Activated naive CD4-positive, alpha-beta T cell treated with anti-CD3 and anti-CD28 coated beads, Interleukin-2, amount 50 U/mL, for 72 hours (primary cell): ENCODE data around the gene SGMS1. TPM values are rescaled to one million over a fixed set of nuclear protein-coding genes. Genes with fewer than 3 reads are reported as not detected.

Source experiments
- ATAC-seq, 2 donors: fragments of 150-1000 bp; cut with Tn5 transposase; 2 replicates each; pipeline ENCODE4 v1.10.0; 2021; ENCODE audit warnings: mild to moderate bottlenecking in 2 of 2, moderate library complexity in 2 of 2
- DNase-seq, 2 donors: peaks; one replicate each; pipeline ENCODE4 v3.0.0; 2021 to 2022; ENCODE audit warnings: low spot score in 2 of 2
- H3K27ac Mint-ChIP-seq, 2 donors: one replicate each; pipeline ENCODE4 v1.8.0; 2022; ENCODE audit warnings: mild to moderate bottlenecking in 2 of 2, mixed read lengths in 2 of 2
- H3K36me3 Mint-ChIP-seq, 2 donors: one replicate each; pipeline ENCODE4 v1.8.0; 2022; ENCODE audit warnings: mixed read lengths in 2 of 2
- H3K9me3 Mint-ChIP-seq, 2 donors: one replicate each; pipeline ENCODE4 v1.8.0; 2022; ENCODE audit warnings: mixed read lengths in 2 of 2
- total RNA-seq, 2 donors: library from RNA; stranded (reverse); gene quantifications; one replicate each; pipeline ENCODE4 v1.2.3, GENCODE V29; 2022

Gene SGMS1
- total RNA-seq, 2 donors from 2014 or later = 8.1 to 11.2 TPM

DNA sequence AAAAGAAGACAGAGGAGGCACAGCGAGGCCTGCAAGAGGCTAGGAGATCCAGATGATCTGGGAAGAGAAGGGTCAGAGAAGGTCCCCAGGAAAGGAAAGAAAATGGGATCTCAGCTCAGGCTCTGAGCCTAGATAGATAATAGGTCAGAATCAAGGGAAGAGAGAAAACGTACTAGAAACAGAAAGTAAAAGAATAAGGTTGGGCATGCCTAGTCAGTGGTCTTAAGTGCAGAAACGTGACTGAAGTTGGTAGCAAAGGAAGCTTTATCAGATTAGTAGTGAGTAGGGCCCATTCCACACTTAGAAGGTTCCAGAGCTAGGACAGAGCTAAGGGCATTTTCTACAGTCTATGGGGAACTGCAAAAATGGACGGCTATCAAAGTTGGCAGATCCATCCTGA, 287.6 kb downstream of the SGMS1 start:
- peaks cover 6 to 14% of the 10 kb centered on the region in 2 donors for H3K36me3 Mint-ChIP-seq
- DNase-seq (no peak), ATAC-seq (no peak)
- H3K9me3 Mint-ChIP-seq = no peaks in the 10 kb centered on the region
- H3K27ac Mint-ChIP-seq = peak overlapping the region in 1 of 2 donors; percentile 5

- H3K27ac Mint-ChIP-seq = no peak overlapping the region
- ATAC-seq = no peak
- no peaks in the 10 kb centered on the region for H3K9me3 Mint-ChIP-seq
Measured at GRCh38 chr10:50335397-50335796, 288.4 kb downstream of the SGMS1 start.

GRCh38 chr10:50334273-50334672, 289.5 kb downstream of the SGMS1 start:
- Mint-ChIP-seq H3K27ac (no peak overlapping the region), H3K9me3 (no peaks in the 10 kb centered on the region), H3K36me3 (peaks cover 4 to 6% of the 10 kb centered on the region in 2 donors)
- DNase-seq (no peak), ATAC-seq (peak in 1 of 2 donors; percentile 38)

More at GRCh38 chr10:50335397-50335796, 288.4 kb downstream of the SGMS1 start:
- peaks cover 6 to 14% of the 10 kb centered on the region in 2 donors for H3K36me3 Mint-ChIP-seq
- DNase-seq = no peak

DNA sequence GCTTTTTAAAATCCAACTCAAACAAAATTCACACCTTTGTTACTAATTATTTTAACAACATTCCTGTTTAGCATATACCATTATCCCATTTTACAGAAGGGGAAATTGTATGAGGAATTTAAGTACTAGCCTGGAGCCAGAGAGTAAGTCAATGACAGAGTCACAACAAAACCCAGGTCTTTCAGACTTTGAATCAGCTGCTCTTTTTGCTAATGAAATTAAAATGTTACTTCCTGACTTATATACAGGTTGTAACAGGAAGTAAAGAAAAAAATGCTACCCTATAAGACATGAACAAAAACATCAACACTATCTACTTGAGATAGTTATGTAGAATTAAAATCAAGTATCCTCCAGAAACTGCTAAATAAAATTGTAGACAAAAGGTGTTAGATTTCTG, 289.9 kb downstream of the SGMS1 start:
- no peak for ATAC-seq
- Mint-ChIP-seq H3K36me3 (peaks cover under 1 to 6% of the 10 kb centered on the region in 2 donors), H3K9me3 (no peaks in the 10 kb centered on the region), H3K27ac (no peak overlapping the region)
- no peak for DNase-seq

- H3K9me3 Mint-ChIP-seq = no peaks in the 10 kb centered on the region
Measured at GRCh38 chr10:50332108-50332842, 291.5 kb downstream of the SGMS1 start.

DNA sequence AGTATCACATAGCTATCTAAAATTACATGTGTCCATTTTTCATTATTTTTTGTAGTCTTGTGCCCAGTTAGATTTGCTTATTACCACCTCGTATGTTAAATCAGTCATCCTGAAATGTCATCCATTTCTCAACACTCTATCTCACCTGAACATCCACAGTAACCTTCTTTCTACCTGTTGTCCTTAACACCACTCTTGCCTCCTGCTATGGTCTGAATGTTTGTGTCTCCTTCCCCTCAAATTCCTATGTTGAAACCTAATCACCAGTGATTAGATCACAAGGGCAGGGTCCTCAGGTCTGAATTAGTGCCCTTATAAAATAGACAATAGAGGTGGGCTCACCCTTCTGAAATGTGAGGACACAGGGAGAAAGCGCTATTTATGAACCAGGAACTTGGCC, 292.3 kb downstream of the SGMS1 start:
- Mint-ChIP-seq H3K9me3 (no peaks in the 10 kb centered on the region), H3K27ac (no peak overlapping the region), H3K36me3 (peaks cover 0 to 6% of the 10 kb centered on the region in 2 donors)
- ATAC-seq (no peak), DNase-seq (no peak)

More at GRCh38 chr10:50332108-50332842, 291.5 kb downstream of the SGMS1 start:
- peak overlapping the region in 1 of 2 donors; percentile 39 for H3K27ac Mint-ChIP-seq
- H3K36me3 Mint-ChIP-seq = peaks cover 0 to 6% of the 10 kb centered on the region in 2 donors
- ATAC-seq = no peak
- no peak for DNase-seq

- H3K9me3 Mint-ChIP-seq = peaks cover 0 to 3% of the 10 kb centered on the region in 2 donors
- ATAC-seq = no peak
- no peak for DNase-seq
- peaks cover 5 to 7% of the 10 kb centered on the region in 2 donors for H3K36me3 Mint-ChIP-seq
- no peak overlapping the region for H3K27ac Mint-ChIP-seq
Measured at GRCh38 chr10:50326757-50327701, 296.7 kb downstream of the SGMS1 start.

DNA sequence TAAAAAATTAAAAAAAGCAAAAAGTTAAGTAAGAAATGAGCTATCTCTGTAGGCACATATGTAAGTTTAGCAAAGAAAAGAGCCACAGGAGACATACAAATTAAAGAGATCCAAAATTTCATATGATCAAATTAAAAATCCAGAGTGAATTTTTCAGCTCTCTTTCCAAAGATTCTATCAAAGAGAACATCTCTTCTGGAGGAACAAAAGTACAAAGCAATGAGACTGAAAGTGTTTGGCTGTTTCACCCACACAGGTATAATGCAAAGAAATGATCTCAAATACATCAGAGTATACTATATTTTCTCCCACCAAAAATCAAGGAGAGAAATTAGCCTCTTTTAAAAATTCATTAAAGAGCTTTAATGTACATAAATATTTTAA, 297.6 kb downstream of the SGMS1 start:
- DNase-seq = no peak
- H3K27ac Mint-ChIP-seq = no peak overlapping the region
- ATAC-seq = no peak
- peaks cover 5 to 7% of the 10 kb centered on the region in 2 donors for H3K36me3 Mint-ChIP-seq
- peaks cover 0 to 3% of the 10 kb centered on the region in 2 donors for H3K9me3 Mint-ChIP-seq

- Mint-ChIP-seq H3K27ac (no peak overlapping the region), H3K9me3 (peaks cover 0 to 3% of the 10 kb centered on the region in 2 donors), H3K36me3 (peaks cover 7% of the 10 kb centered on the region in 2 donors)
- DNase-seq = no peak
- peak; percentile 39 to 76 for ATAC-seq
Measured at GRCh38 chr10:50325449-50326171, 298.1 kb downstream of the SGMS1 start.

- peaks cover 7 to 9% of the 10 kb centered on the region in 2 donors for H3K36me3 Mint-ChIP-seq
- H3K27ac Mint-ChIP-seq = no peak overlapping the region
- ATAC-seq (no peak), DNase-seq (no peak)
- H3K9me3 Mint-ChIP-seq = peaks cover 3% of the 10 kb centered on the region in 2 donors
Measured at GRCh38 chr10:50324680-50325393, 298.9 kb downstream of the SGMS1 start.

DNA sequence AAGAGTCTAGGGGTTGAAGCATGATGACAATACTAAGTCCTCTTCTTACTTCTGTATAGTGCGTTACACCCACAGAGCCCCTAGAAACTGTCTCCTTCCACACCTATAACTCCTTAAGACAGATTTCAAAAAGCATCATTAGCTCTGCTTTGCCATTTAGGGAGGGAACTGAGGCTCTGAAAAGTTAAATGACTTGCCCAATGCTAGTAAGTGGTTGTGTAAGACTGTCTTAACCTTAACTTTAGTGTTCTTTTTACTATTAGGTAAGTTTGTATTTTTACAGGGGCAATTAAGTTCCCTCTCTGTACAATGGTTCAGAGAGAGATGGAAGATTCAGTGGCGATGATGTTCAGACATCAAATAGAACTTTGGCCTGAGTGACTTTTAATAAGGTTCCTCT, 299.7 kb downstream of the SGMS1 start:
- DNase-seq (no peak), ATAC-seq (no peak)
- peaks cover 3% of the 10 kb centered on the region in 2 donors for H3K9me3 Mint-ChIP-seq
- H3K36me3 Mint-ChIP-seq = peaks cover 7 to 9% of the 10 kb centered on the region in 2 donors
- peak overlapping the region in 1 of 2 donors; percentile 59 for H3K27ac Mint-ChIP-seq

DNA sequence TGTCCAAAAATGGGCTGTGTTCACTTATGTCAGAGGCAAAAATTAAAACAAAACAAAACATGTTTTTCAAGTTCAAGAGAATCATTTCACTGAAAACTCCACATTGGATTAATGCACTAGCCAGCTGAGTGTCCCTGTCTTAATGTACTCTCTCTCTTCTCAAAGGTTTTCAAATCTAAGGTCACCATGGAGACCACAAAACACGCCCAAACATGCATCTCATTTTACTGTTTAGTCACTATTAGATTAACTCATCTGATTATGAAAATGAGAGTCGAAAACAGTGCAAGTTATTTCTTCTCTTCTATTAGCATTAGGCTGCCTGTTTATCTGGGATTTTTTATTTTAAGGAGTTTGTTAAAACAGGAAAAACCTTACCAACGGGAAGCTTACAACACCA, 301.7 kb downstream of the SGMS1 start:
- peak in 1 of 2 donors; percentile 64 for ATAC-seq
- Mint-ChIP-seq H3K36me3 (peaks cover 7 to 9% of the 10 kb centered on the region in 2 donors), H3K27ac (no peak overlapping the region), H3K9me3 (peaks cover 3% of the 10 kb centered on the region in 2 donors)
- DNase-seq = no peak

DNA sequence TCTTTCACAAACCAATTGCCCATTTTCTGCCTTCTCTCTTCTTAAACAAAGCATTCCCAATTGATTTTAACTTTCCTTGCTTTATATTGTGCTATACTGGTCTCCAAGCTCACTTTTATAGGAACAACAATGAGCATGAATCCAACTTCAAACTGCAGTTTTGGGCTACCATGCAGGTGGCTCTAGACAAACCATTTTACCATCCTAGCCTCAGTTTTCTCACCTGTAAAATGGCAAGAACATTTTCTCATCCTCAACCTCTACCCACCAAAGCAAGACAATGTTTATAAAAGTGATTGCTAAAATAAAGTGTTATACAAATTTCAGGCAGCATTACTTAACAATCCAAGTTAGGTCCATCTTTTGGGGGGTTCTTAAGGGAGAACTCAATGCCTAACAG, 305.6 kb downstream of the SGMS1 start:
- no peak for DNase-seq
- Mint-ChIP-seq H3K36me3 (peaks cover 4 to 6% of the 10 kb centered on the region in 2 donors), H3K27ac (peak overlapping the region in 1 of 2 donors; percentile 20), H3K9me3 (peaks cover 0 to 3% of the 10 kb centered on the region in 2 donors)
- no peak for ATAC-seq

DNA sequence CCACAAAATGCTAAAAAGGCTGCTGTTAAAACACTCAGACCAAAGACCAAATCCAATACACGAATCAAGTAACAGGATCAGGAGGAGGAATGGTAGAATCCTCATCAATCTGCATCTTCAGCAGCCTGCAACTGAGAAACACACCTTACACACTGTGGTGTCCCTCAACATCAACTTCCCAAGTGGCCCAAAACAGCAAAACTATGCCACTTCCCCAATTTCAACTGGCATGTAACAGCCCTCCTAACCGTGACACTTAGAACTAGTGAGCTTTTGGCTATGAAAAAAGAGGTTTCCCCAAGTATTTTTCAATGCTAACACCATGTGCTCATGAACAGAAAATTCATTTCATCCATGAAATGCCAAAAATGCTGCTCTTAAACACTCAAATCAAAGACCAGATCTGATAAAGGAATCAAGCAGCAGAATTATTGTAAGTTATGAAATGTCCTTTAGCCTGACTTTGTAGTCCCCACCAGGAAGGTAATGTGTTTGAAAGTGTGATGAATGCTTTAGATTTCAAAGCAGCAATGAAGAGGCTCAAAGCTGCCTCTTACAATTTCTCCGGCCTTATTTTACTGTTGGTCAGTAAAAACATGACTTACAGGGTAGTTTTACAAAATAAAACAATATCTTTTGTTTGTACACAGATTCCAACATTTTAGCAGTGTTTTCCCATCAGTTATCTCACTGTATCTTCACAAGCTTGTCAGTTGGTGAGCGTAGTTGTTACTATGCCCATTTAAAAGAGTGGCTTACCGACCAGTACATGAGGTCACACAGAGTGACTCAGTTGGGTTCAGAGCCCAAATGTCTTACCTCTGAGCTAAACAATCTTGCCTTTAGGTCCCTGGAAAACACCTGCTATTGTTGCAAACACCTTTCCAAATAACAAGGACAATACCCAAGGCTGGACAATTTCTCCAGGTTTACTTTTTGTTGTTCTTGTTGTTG, 306.8 kb downstream of the SGMS1 start:
- H3K9me3 Mint-ChIP-seq = peaks cover 0 to 3% of the 10 kb centered on the region in 2 donors
- H3K27ac Mint-ChIP-seq = no peak overlapping the region
- H3K36me3 Mint-ChIP-seq = peaks cover 12 to 14% of the 10 kb centered on the region in 2 donors
- ATAC-seq = no peak
- DNase-seq = no peak

DNA sequence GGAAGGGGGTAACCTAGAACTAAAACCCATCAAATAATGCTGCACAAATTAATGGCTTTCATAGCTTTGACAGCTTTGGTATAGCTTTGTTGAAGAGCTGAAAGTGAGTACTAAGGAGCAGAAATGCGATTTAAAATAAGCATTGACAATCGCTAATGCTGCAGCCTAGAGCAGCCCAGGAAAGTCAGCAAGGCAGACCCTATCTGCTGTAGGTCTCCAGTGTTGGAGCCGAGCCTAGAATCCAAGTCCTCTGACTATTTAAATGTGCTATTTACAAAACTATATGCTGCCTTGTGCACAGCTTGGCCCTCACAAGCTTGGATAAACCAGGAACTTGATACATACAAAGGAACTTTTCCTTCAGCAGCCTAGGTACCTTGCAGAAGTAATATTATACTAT, 307.6 kb downstream of the SGMS1 start:
- ATAC-seq (no peak), DNase-seq (no peak)
- peaks cover 0 to 3% of the 10 kb centered on the region in 2 donors for H3K9me3 Mint-ChIP-seq
- peaks cover 12 to 15% of the 10 kb centered on the region in 2 donors for H3K36me3 Mint-ChIP-seq
- no peak overlapping the region for H3K27ac Mint-ChIP-seq
